Liver (tissue), 9 donors: Measurements from ENCODE around the gene TWNK. TPM values are rescaled to one million over a fixed set of nuclear protein-coding genes. Genes with fewer than 3 reads are reported as not detected.

Experiments used
- DNase-seq: peaks from one replicate; pipeline ENCODE4 v3.0.0-alpha.2; 2017; ENCODE audit warnings: low spot score
- H3K27ac ChIP-seq, 2 donors: one replicate each; pipeline ENCODE4 v1.7.0; 2013; ENCODE audit warnings: inconsistent platforms in 2 of 2, low read length in 2 of 2, control low read depth in 1 of 2, low read depth in 1 of 2, mild to moderate bottlenecking in 1 of 2
- H3K27me3 ChIP-seq, 4 donors: one replicate each; pipeline versions ENCODE4 v1.6.1 to v1.7.0; 2013; ENCODE audit warnings: low read length in 3 of 4, inconsistent platforms in 1 of 4, mild to moderate bottlenecking in 1 of 4, moderate library complexity in 1 of 4; ENCODE audit not compliant: control insufficient read depth in 4 of 4, insufficient read depth in 4 of 4
- H3K36me3 ChIP-seq, 4 donors: one replicate each; pipeline versions ENCODE4 v1.6.1 to v1.7.0; 2013; ENCODE audit warnings: low read length in 3 of 4, mild to moderate bottlenecking in 3 of 4, low read depth in 1 of 4, moderate library complexity in 1 of 4; ENCODE audit not compliant: control insufficient read depth in 4 of 4, insufficient read depth in 3 of 4
- H3K4me1 ChIP-seq, 4 donors: one replicate each; pipeline versions ENCODE4 v1.6.1 to v1.7.0; 2013; ENCODE audit warnings: low read length in 3 of 4, mild to moderate bottlenecking in 3 of 4, moderate library complexity in 1 of 4; ENCODE audit not compliant: control insufficient read depth in 4 of 4, insufficient read depth in 4 of 4
- H3K4me3 ChIP-seq, 3 donors: one replicate each; pipeline versions ENCODE4 v1.6.1 to v1.7.0; 2013; ENCODE audit warnings: low read length in 3 of 3, control low read depth in 1 of 3, low read depth in 1 of 3, mild to moderate bottlenecking in 1 of 3
- H3K9ac ChIP-seq, 2 donors: one replicate each; pipeline ENCODE4 v1.7.0; 2013; ENCODE audit warnings: low read length in 2 of 2, mild to moderate bottlenecking in 2 of 2, moderate library complexity in 2 of 2, control low read depth in 1 of 2, low read depth in 1 of 2
- H3K9me3 ChIP-seq, 4 donors: one replicate each; pipeline versions ENCODE4 v1.6.1 to v1.7.0; 2013; ENCODE audit warnings: low read length in 3 of 4; ENCODE audit not compliant: control insufficient read depth in 4 of 4
- ATF3 ChIP-seq: IDR thresholded peaks from 2 replicates; pipeline ENCODE4 v1.6.1; 2016; ENCODE audit warnings: antibody characterized with exemption
- FOXA2 ChIP-seq: IDR thresholded peaks from 2 replicates; pipeline ENCODE4 v1.6.1; 2016; ENCODE audit warnings: antibody characterized with exemption
- GABPA ChIP-seq, 2 donors: IDR thresholded peaks in 1 of 2; conservative IDR thresholded peaks in 1 of 2; 2 replicates each; pipeline ENCODE4 v1.6.1; 2016; ENCODE audit warnings: antibody characterized with exemption in 2 of 2, mild to moderate bottlenecking in 1 of 2, moderate library complexity in 1 of 2
- HNF4A ChIP-seq, 2 donors: conservative IDR thresholded peaks; 2 replicates each; pipeline ENCODE4 v1.6.1; 2016; ENCODE audit warnings: antibody characterized with exemption in 2 of 2, mild to moderate bottlenecking in 2 of 2
- HNF4G ChIP-seq: IDR thresholded peaks from 2 replicates; pipeline ENCODE4 v1.6.1; 2016; ENCODE audit warnings: antibody characterized with exemption
- JUND ChIP-seq, 2 donors: IDR thresholded peaks; 2 replicates each; pipeline ENCODE4 v1.6.1; 2016; ENCODE audit warnings: antibody characterized with exemption in 2 of 2
- NR2F2 ChIP-seq: IDR thresholded peaks from 2 replicates; pipeline ENCODE4 v1.6.1; 2016; ENCODE audit warnings: antibody characterized with exemption
- RAD21 ChIP-seq, 2 donors: IDR thresholded peaks; 2 replicates each; pipeline ENCODE4 v1.6.1; 2016; ENCODE audit warnings: antibody characterized with exemption in 2 of 2, mild to moderate bottlenecking in 2 of 2
- RXRA ChIP-seq, 2 donors: IDR thresholded peaks; 2 replicates each; pipeline ENCODE4 v1.6.1; 2017 to 2018; ENCODE audit warnings: antibody characterized with exemption in 2 of 2, mild to moderate bottlenecking in 1 of 2
- SP1 ChIP-seq: IDR thresholded peaks from 2 replicates; pipeline ENCODE4 v1.6.1; 2018; ENCODE audit warnings: antibody characterized with exemption, mild to moderate bottlenecking
- TAF1 ChIP-seq: conservative IDR thresholded peaks from 2 replicates; pipeline ENCODE4 v1.6.1; 2016; ENCODE audit warnings: antibody characterized with exemption, mild to moderate bottlenecking
- YY1 ChIP-seq: IDR thresholded peaks from 2 replicates; pipeline ENCODE4 v1.6.1; 2016; ENCODE audit warnings: antibody characterized with exemption, mild to moderate bottlenecking
- WGBS: extraction: QIAGEN DNeasy Blood & Tissue Kit; methylation state at CpG from one replicate; pipeline ENCODE4 v1.1.7; 2013; 5-methylcytosine and 5-hydroxymethylcytosine counted together
- polyA plus RNA-seq, 2 donors: library from polyadenylated mRNA; stranded (reverse) in 1 of 2; unstranded in 1 of 2; fragments of 200-250 nt in 1 of 2; fragments of >200 nt in 1 of 2; fragmentation: Nextera tagmentation in 1 of 2; extraction: Ambion mirVana in 1 of 2; gene quantifications; one replicate each; pipeline versions ENCODE4 v1.2.1 to v1.2.3, GENCODE V29; 2013 to 2015
- total RNA-seq, 2 donors: library from RNA; depleted of rRNA; stranded (reverse); fragments of >200 nt; gene quantifications; one replicate each; pipeline ENCODE4 v1.2.3, GENCODE V29; 2014
- TF ChIP-seq, protein P1 (sequence below): IDR thresholded peaks from 2 replicates; pipeline ENCODE4 v1.6.1; 2016; ENCODE audit warnings: antibody characterized with exemption, mild to moderate bottlenecking
- TF ChIP-seq, protein P2 (sequence below): fragments of 150-350 bp; IDR thresholded peaks from 2 replicates; pipeline ENCODE4 v1.5.1; 2017; ENCODE audit warnings: improper control_type of control experiment, low read depth, low read length; ENCODE audit not compliant: missing input control
- donor health status: healthy.
- donor health status: healthy.
- donor health status: healthy.
- donor health status: healthy.
- donor health status: healthy.

TWNK gene
- total and polyA plus RNA-seq, 4 donors: 1.6 to 6.2 (median 4.4) TPM

- H3K27me3 ChIP-seq: peaks cover 0 to 2% (median under 1%) of the 10 kb centered on the region in 4 donors
- H3K36me3 ChIP-seq: no peaks in the 10 kb centered on the region
- no peak for TF ChIP-seq RXRA (IDR thresholded peaks at IDR 0.05)
- TF ChIP-seq TAF1: no peak
- no peak for TF ChIP-seq HNF4A (conservative IDR thresholded peaks at IDR 0.05)
- no peaks in the 10 kb centered on the region for H3K9me3 ChIP-seq
- H3K27ac ChIP-seq: no peak overlapping the region
- H3K4me3 ChIP-seq: no peak overlapping the region
- peaks cover under 1 to 6% (median 2%) of the 10 kb centered on the region in 4 donors for H3K4me1 ChIP-seq
- no peak for DNase-seq
- WGBS: 67% methylated on average over 20 of the region's 20 CpGs
- H3K9ac ChIP-seq: no peak overlapping the region
Measured at GRCh38 chr10:101018118-101018599, 30.8 kb downstream of the TWNK start.

DNA sequence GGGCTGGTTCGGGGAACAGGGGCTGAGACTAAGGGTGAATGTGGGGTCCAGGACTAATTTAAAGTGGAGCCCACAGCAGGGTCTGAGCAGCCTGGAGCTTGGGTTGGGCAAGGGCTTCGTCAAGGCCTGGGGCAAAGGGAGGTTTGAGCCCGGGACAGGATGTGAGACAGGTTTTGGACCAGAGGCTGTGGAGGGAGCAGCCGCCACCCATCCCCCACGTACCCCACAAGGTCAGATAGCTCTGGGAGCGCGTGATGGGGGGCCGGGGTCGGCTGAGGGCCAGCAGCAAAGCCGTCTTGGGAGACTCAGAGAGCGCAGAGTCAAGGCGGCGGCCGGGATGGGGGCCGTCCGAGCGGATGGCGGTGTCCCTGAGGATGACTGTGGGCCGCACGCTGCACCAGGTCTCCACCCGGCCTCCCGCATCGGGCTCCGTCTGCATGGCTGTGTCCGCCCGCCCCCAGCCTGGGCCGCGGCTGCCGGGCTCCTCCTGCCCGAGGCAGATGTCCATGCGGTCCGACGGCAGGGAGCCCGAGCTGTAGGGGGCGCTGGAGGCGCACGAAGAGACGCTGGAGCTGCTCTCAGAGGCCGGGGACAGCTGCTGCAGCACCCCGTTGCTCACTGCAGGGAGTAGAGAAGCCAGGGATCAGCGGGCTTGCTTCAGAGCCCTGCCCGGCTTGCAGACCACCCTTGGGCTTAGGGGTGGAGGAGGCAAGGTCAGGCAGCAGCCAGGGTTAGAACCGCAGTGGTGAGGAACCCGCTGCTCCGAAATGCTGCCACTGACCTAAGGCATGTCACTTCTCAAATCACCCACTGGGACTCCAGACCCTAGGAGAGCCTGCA, 31.5 kb downstream of the TWNK start:
- DNase-seq: peak; percentile 80
- Histone ChIP-seq H3K9me3 (no peaks in the 10 kb centered on the region), H3K9ac (no peak overlapping the region), H3K4me1 (peaks cover 0 to 4% (median under 1%) of the 10 kb centered on the region in 4 donors), H3K36me3 (no peaks in the 10 kb centered on the region), H3K27ac (no peak overlapping the region), H3K27me3 (peaks cover 0 to 2% (median under 1%) of the 10 kb centered on the region in 4 donors), H3K4me3 (no peak overlapping the region)
- TF ChIP-seq, protein P1, sequence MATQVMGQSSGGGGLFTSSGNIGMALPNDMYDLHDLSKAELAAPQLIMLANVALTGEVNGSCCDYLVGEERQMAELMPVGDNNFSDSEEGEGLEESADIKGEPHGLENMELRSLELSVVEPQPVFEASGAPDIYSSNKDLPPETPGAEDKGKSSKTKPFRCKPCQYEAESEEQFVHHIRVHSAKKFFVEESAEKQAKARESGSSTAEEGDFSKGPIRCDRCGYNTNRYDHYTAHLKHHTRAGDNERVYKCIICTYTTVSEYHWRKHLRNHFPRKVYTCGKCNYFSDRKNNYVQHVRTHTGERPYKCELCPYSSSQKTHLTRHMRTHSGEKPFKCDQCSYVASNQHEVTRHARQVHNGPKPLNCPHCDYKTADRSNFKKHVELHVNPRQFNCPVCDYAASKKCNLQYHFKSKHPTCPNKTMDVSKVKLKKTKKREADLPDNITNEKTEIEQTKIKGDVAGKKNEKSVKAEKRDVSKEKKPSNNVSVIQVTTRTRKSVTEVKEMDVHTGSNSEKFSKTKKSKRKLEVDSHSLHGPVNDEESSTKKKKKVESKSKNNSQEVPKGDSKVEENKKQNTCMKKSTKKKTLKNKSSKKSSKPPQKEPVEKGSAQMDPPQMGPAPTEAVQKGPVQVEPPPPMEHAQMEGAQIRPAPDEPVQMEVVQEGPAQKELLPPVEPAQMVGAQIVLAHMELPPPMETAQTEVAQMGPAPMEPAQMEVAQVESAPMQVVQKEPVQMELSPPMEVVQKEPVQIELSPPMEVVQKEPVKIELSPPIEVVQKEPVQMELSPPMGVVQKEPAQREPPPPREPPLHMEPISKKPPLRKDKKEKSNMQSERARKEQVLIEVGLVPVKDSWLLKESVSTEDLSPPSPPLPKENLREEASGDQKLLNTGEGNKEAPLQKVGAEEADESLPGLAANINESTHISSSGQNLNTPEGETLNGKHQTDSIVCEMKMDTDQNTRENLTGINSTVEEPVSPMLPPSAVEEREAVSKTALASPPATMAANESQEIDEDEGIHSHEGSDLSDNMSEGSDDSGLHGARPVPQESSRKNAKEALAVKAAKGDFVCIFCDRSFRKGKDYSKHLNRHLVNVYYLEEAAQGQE: no peak
- TF ChIP-seq, protein P2, sequence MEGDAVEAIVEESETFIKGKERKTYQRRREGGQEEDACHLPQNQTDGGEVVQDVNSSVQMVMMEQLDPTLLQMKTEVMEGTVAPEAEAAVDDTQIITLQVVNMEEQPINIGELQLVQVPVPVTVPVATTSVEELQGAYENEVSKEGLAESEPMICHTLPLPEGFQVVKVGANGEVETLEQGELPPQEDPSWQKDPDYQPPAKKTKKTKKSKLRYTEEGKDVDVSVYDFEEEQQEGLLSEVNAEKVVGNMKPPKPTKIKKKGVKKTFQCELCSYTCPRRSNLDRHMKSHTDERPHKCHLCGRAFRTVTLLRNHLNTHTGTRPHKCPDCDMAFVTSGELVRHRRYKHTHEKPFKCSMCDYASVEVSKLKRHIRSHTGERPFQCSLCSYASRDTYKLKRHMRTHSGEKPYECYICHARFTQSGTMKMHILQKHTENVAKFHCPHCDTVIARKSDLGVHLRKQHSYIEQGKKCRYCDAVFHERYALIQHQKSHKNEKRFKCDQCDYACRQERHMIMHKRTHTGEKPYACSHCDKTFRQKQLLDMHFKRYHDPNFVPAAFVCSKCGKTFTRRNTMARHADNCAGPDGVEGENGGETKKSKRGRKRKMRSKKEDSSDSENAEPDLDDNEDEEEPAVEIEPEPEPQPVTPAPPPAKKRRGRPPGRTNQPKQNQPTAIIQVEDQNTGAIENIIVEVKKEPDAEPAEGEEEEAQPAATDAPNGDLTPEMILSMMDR: peak; percentile 41
- TF ChIP-seq RAD21 (IDR thresholded peaks at IDR 0.05): peak; percentile 57 to 73
- 26% methylated on average over 45 of the region's 45 CpGs for WGBS

GRCh38 chr10:101019440-101019703, 32.0 kb downstream of the TWNK start:
- no peak overlapping the region for H3K4me3 ChIP-seq
- no peak overlapping the region for H3K27ac ChIP-seq
- no peak for DNase-seq
- H3K9me3 ChIP-seq: no peaks in the 10 kb centered on the region
- H3K27me3 ChIP-seq: peaks cover 0 to 2% (median under 1%) of the 10 kb centered on the region in 4 donors
- peaks cover 0 to 4% (median under 1%) of the 10 kb centered on the region in 4 donors for H3K4me1 ChIP-seq
- H3K9ac ChIP-seq: no peak overlapping the region
- H3K36me3 ChIP-seq: no peaks in the 10 kb centered on the region
- TF ChIP-seq TAF1 (no peak), NR2F2 (no peak), SP1 (no peak), ATF3 (no peak), HNF4G (no peak), JUND (IDR thresholded peaks at IDR 0.05) (no peak), GABPA (IDR thresholded peaks at IDR 0.05 in 1 of 2, conservative IDR thresholded peaks at IDR 0.05 in 1 of 2) (no peak), YY1 (no peak), RAD21 (IDR thresholded peaks at IDR 0.05) (no peak), HNF4A (conservative IDR thresholded peaks at IDR 0.05) (no peak), FOXA2 (no peak)
- WGBS: 47% methylated on average over 2 of the region's 2 CpGs
